Measurements from ENCODE around the gene PRR19.

The PRR19 gene

DNA sequence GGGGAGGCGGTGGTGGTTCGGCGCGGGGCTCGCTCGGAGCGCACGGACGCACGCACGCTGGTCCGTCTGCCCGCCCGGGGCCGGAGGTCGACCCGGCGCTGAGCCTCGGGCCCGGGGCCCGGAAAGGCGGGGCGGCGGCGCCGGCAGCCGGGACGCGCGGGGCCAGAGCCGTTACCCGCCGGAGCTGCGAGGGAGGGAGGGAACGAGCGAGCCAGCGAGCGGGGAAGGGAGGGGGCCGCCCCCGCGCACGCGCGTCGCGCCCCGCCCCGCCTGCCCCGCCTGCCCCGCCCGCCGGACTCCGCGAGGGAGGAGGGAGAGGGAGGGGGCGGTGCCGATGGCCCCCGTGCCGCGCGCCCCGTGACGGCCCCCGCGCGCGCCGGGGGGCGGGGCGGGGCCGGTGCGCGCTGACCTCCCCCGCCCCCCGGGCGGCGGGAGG is 17.8 kb upstream of the PRR19 start:
- DNase-seq: peak; percentile 88 to 92

DNA sequence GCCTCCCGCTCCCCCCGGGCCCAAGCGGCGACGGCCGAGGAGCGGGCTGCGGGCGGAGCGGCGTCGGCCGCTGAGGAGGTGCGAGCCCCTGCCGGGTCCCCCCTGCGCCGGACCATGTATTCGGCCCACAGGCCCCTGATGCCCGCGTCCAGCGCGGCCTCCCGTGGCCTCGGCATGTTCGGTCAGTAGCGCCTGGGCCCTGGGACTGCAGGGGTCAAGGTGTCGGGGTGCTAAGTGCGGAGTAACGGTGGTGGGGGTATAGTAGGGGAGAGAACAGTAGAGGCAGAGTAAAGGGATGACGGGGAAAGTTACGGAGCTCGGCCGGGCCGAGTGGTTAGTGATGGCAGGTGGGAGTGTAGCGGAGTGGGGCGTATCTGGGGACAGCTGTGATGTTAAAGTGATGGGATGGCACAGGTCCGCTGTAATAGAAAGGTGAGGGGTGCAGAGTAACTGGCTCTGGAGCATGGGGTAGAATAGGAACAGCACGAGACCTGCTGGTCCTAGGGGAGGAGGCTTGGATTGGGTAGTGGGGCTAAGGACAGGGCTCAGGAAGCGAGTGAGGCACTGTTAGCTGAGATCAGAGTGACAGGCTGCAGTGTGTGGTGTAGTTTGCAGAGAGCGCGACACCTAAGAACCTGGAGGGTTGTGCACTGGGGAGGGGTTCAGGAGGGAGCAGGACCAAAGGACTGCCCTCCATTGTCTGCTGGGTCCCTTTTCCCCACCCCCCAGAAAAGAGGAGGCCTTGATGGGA is 17.2 kb upstream of the PRR19 start:
- DNase-seq: no peak

DNA sequence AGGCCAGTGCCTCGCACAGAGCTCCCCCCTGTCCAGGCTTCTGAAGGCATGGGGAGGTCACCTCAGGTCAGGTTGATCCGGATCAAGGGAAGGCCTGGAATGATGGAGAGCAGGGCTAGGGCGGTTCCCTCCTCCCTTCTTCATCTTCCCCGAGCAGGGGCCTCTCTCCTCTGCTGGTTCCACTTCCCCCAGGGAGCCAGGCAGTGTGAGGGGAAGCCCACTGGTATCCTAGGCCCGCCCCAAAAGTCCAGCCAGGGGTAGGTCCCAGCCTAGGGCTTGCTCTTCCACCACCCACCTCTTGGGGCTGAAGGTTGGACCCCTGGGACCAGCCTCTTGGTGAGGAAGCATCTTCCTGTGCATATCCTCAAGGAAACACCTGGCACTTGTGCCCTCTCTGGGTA is 16.4 kb upstream of the PRR19 start:
- DNase-seq: no peak

DNA sequence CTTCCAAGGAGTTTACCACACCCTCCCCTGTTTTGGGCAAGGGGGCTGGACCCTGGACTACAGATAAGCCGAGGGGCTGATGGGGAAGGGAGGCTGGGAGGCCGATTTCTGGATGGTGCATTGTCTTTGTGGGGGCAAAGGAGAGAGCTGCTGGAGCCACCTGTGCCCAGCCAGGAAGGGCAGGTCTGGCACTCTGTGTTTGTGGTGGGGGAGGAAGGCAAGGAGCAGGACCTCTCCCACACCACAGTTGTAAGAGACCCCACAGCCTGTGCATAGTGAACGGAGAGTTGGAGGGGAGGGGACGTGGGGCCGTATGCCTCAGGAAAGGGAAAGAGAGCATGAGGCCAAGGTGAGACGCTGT is 16.0 kb upstream of the PRR19 start:
- no peak for DNase-seq

DNA sequence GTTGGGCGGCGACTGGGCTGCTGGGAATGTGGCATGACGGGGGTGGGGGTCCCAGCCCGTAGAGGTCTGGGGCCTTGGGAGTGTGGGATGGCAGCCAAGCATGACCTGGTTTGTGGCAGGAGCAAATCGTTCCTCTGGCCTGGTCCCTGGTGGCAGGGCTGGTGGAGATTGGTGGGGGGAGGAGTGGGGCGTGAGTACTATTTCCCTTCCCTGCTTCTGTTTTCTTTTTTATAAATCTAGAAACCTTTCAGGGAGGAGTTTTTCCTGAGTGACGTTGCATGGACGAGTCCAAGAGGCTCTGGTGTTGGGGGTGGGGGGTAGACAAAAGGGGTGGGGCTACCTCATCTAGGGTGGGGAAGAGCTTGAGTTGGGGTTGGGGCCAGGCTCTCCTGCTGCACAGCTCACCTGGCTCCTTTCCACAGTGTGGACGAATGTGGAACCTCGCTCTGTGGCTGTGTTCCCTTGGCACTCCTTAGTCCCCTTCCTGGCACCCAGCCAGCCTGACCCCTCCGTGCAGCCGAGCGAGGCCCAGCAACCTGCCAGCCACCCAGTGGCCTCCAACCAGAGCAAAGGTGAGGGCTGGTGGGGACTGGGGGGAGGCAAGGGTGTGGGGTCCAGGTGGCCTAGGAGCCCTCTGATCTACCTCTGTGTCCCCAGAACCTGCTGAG is 15.4 kb upstream of the PRR19 start:
- DNase-seq: no peak

DNA sequence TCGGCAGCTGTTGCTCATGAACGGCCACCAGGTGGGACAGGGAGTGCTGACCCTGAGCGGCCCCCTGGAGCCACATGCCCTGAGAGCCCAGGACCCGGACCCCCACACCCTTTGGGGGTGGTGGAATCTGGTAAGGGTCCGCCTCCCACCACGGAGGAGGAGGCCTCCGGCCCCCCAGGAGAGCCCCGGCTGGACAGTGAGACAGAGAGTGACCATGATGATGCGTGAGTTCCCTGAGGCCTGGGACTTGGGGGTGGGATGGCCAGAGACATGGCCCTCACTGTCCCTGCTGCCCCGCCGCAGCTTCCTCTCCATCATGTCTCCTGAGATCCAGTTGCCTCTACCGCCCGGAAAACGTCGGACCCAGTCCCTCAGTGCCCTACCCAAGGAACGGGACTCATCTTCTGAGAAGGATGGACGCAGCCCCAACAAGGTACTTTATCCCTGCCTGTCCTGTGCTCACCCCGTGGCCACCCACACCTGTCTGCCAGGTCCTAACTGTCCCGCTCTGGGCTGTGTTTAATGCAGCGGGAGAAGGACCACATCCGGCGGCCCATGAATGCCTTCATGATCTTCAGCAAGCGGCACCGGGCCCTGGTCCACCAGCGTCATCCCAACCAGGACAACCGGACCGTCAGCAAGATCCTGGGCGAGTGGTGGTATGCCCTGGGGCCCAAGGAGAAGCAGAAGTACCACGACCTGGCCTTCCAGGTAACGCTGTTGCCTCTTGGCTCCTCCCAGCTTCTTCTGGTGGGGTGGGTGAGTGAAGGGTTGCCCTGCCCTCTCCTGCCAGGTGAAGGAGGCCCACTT is 14.7 kb upstream of the PRR19 start:
- no peak for DNase-seq

DNA sequence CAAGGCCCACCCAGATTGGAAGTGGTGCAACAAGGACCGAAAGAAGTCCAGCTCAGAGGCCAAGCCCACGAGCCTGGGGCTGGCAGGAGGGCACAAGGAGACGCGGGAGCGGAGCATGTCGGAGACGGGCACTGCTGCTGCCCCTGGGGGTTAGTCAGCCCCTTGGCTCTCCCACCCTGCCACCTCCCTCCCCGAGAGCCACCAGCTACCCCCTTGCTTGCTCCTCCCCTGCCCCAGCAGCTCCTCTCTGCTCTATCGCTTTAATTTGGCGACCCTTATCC is 14.2 kb upstream of the PRR19 start:
- DNase-seq: no peak

DNA sequence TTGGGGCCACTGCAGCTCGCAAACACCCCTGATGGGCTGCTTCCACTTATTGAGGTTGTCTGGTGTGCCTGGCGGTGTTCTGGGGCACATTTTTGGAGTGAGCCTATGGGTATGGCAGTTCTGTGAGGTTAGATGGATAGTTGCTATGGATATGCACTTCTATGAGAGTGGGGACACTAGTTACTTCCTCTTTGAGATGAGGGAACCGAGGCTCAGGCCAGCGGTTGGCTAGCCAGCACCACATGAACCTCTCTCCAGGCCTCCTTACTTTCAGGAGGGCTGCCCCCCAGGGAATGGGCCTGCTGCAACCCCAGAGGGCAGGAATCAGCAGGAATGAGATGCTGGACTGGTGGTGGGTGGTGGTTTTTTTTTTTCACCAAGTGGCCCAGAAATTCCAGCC is 13.5 kb upstream of the PRR19 start:
- no peak for DNase-seq

DNA sequence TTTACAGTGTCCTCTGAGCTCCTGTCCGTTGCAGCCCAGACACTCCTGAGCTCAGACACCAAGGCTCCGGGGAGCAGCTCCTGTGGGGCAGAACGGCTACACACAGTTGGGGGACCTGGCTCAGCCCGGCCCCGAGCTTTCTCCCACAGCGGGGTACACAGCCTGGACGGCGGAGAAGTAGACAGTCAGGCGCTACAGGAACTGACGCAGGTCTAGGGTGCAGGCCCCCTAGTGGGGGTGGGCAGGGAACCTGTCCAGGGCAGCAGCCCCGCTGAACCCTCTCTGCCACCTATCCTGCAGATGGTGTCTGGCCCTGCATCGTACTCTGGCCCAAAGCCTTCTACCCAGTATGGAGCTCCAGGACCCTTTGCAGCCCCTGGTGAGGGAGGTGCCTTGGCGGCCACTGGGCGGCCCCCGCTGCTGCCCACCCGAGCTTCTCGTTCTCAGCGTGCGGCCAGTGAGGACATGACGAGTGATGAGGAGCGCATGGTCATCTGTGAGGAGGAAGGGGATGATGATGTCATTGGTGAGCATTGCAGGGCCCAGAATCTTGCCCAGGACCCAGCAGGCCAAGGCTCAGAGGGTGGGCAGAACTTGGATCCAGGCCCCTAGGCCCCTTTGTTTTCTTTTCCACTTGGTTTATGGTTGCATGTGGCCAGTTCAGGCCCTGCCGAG is 12.9 kb upstream of the PRR19 start:
- DNase-seq: no peak

DNA sequence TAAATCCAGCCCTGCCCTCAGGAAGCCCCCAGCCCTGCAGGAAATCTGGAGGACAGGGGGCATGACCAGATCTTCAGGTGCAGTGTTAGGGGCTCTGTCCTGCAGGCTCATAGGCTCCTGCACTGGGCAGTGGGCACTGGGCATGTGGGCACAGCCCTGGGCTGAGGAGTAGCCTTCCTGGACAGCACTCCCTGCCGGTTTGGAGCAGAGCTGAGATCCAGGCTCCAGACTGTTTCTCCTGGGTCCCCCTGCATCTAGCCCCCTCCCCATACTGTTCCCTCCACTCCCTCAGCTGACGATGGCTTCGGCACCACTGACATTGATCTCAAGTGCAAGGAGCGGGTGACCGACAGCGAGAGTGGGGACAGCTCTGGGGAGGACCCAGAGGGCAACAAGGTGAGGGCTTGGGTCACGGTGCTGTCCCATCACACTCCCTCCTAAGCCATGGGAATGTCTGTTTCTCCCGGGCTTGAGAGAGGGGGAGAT is 12.3 kb upstream of the PRR19 start:
- DNase-seq: no peak

DNA sequence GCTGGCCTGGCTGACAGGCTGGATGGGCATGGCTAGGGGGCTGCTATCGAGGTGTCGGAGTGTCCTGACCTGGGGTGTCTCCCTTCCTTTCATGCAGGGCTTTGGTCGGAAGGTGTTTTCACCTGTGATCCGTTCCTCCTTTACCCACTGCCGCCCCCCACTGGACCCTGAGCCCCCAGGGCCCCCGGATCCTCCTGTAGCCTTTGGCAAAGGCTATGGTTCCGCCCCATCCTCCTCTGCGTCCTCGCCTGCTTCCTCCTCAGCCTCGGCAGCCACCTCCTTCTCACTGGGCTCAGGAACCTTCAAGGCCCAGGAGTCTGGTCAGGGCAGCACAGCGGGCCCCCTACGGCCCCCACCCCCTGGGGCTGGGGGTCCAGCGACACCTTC is 11.8 kb upstream of the PRR19 start:
- no peak for DNase-seq

DNA sequence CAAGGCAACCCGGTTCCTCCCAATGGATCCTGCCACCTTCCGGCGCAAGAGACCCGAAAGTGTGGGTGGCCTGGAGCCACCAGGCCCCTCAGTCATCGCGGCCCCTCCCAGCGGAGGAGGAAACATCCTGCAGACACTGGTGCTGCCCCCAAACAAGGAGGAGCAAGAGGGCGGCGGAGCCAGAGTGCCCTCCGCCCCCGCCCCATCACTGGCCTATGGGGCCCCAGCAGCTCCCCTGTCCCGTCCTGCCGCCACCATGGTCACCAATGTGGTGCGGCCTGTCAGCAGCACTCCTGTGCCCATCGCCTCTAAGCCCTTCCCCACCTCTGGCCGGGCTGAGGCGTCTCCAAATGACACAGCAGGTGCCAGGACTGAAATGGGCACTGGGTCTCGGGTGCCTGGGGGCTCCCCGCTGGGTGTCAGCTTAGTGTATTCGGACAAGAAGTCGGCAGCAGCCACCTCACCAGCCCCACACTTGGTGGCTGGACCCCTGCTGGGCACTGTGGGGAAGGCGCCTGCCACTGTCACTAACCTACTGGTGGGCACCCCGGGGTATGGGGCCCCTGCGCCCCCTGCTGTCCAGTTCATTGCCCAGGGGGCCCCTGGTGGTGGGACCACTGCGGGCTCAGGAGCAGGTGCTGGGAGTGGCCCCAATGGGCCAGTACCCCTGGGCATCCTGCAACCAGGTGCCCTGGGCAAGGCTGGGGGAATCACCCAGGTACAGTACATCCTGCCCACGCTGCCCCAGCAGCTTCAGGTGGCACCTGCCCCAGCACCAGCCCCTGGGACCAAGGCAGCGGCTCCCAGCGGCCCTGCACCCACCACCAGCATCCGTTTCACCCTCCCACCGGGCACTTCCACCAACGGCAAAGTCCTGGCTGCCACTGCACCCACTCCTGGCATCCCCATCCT is 11.2 kb upstream of the PRR19 start:
- peak; percentile 67 to 69 for DNase-seq

DNA sequence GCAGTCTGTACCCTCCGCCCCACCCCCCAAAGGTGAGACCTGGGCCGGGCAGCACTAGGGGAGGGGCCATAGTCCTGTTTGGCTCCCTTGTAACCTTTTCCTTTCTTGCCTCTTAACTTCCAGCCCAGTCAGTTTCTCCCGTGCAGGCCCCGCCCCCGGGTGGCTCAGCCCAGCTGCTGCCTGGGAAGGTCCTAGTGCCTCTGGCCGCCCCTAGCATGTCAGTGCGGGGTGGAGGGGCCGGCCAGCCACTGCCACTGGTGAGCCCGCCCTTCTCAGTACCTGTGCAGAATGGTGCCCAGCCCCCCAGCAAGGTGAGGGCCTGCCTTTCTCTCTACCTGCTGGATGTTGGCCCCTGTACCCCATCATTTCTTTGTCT is 10.5 kb upstream of the PRR19 start:
- no peak for DNase-seq

DNA sequence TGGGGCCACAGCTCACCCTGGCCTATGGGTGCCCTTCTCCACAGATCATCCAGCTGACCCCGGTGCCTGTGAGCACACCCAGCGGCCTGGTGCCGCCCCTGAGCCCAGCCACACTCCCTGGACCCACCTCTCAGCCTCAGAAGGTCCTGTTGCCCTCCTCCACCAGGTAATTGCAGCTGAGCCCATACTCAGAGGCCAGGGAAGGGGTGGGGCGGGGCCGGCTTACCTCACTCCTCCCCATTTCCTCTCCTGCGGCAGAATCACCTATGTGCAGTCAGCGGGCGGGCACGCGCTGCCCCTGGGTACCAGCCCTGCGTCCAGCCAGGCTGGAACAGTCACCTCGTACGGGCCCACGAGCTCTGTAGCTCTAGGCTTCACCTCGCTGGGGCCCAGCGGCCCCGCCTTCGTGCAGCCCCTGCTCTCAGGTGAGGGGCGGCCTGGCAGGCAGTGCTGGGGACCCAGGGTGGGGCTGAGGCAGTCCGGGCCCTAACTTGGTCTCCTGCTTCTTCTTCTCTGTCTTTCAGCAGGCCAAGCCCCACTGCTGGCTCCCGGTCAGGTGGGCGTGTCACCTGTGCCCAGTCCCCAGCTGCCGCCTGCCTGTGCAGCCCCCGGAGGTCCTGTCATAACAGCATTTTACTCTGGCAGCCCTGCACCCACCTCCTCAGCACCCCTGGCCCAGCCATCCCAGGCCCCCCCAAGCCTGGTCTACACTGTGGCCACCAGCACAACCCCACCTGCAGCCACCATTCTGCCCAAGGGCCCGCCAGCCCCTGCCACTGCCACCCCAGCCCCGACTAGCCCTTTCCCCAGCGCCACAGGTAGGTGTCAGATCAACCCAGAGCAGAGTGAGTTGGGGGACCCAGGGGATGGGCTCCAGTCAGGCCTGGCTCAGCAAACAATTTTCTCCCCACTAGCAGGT is 9.6 kb upstream of the PRR19 start:
- no peak for DNase-seq

DNA sequence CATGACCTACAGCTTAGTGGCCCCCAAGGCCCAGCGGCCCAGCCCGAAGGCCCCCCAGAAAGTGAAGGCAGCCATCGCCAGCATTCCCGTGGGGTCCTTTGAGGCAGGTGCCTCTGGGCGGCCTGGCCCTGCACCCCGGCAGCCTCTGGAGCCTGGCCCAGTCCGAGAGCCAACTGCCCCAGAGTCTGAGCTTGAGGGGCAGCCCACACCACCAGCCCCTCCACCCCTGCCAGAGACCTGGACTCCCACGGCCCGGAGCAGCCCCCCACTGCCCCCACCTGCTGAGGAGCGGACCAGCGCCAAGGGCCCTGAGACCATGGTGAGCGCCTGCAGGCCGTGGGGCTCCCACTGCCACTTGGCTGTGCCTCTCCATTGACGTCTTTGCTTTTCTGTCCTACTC is 9.0 kb upstream of the PRR19 start:
- DNase-seq: no peak

DNA sequence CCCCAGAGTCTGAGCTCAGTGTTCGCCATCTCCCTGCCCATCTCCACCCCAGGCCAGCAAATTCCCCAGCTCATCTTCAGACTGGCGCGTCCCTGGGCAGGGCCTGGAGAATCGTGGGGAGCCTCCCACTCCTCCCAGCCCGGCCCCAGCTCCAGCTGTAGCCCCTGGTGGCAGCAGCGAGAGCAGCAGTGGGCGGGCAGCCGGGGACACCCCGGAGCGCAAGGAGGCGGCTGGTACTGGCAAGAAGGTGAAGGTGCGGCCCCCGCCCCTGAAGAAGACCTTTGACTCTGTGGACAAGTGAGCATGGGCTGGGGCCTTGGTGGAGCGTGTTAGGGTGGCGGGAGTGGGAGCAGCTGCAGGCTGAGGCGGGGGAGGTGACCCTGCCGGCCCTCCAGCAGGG is 8.4 kb upstream of the PRR19 start:
- DNase-seq: no peak

DNA sequence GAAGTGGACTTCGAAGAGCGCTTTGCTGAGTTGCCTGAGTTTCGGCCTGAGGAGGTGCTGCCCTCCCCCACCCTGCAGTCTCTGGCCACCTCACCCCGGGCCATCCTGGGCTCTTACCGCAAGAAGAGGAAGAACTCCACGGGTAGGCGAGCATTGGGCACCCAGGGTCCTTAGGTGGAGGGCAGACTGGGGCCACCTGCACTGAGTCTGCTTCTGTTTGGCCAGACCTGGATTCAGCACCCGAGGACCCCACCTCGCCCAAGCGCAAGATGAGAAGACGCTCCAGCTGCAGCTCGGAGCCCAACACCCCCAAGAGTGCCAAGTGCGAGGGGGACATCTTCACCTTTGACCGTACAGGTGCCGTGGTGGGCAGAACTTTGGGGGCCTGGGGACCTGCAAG is 8.0 kb upstream of the PRR19 start:
- DNase-seq: no peak

DNA sequence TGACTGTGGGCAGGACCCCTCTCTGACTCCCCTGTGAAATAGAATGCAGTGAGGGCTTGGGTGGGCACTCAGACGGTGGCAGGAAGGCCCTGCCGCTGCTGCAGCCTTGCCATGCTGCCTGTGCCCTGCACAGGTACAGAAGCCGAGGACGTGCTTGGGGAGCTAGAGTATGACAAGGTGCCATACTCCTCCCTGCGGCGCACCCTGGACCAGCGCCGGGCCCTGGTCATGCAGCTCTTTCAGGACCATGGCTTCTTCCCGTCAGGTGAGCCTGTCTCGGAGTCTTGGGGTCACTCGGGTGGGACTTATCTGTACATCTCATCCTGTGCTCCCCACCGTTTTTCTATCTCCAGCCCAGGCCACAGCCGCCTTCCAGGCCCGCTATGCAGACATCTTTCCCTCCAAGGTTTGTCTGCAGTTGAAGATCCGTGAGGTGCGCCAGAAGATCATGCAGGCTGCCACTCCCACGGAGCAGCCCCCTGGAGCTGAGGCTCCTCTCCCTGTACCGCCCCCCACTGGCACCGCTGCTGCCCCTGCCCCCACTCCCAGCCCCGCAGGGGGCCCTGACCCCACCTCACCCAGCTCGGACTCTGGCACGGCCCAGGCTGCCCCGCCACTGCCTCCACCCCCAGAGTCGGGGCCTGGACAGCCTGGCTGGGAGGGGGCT is 7.3 kb upstream of the PRR19 start:
- no peak for DNase-seq

DNA sequence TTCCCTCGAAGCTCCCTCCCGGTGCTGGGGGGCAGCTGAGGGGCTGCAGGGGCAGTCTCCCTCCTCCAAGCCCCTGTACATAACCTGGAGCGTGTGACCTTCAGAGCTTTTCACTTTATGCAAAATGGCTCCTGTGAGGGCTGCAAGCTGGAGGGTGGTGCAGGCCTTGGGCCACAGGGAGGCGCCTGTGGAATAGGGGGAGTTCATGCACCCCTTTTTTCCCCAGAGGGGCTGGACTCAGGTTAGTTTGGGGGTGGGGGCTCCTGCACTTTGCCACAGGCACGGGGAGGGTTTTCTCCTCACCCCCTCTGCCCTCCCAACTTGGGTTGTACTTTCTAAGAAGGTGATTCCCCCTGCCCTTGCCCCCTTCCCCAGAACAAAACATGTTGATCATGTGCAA is 6.6 kb upstream of the PRR19 start:
- no peak for DNase-seq

DNA sequence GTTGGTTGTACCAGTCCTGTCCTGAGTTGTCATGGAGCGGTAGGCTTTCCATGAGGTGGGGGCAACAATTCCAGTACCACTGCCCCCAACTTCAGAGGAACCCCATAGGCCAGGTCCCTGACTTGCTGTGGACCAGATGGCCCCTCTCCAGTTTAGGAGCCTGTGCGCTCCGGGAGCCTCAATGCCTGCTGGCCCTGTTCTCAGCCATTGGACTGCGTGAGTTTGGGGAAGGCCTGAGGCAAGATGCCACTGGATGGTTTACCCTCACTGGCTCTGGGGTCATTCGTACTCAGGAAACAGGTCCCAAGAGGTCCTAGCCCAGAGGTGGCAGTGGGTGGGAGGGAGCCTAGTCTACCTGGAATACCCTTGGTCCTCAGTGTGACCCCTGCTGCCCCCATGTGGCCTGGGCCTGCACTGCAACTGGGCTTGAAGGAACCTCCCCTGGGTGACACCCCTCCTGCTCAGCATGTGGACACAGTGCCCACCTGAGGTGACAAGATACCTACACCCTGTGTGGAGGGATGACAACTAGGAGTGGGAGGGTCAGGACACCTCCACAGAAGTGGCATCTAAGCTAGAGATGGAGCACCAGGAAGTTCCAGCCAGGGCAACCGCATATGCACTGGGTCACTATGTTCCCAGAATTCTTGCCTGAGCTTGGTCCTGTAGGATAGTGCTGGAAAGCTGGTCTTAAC is 6.0 kb upstream of the PRR19 start:
- peak; percentile 88 to 90 for DNase-seq
